NCI-H446 treated with DMSO at 0.1 percent for 48 hours (cell line): Measurements from ENCODE around the gene PDE7B.

Experiments
- DNase-seq: peaks from one replicate; lab custom pipeline; 2025; lab: John Stamatoyannopoulos, UW

Gene PDE7B

GRCh38 chr6:136031982-136032381 lies 180.5 kb downstream of the PDE7B start:
- no peak for DNase-seq

GRCh38 chr6:136033416-136033815 lies 181.9 kb downstream of the PDE7B start:
- DNase-seq, result no peak

GRCh38 chr6:136034422-136034821 lies 182.9 kb downstream of the PDE7B start:
- no peak for DNase-seq

- no peak for DNase-seq
Measured at GRCh38 chr6:136035378-136036070, 184.0 kb downstream of the PDE7B start.

- no peak for DNase-seq
Measured at GRCh38 chr6:136036071-136036380, 184.5 kb downstream of the PDE7B start.

- no peak for DNase-seq
Measured at GRCh38 chr6:136036601-136037000, 185.1 kb downstream of the PDE7B start.

- no peak for DNase-seq
Measured at GRCh38 chr6:136037242-136037875, 185.9 kb downstream of the PDE7B start.

GRCh38 chr6:136037876-136038460 lies 186.5 kb downstream of the PDE7B start:
- no peak for DNase-seq

GRCh38 chr6:136038531-136038930 lies 187.0 kb downstream of the PDE7B start:
- DNase-seq, result no peak

GRCh38 chr6:136039185-136039584 lies 187.7 kb downstream of the PDE7B start:
- no peak for DNase-seq

- DNase-seq, result no peak
Measured at GRCh38 chr6:136050475-136050874, 199.0 kb downstream of the PDE7B start.

GRCh38 chr6:136051140-136051775 lies 199.8 kb downstream of the PDE7B start:
- no peak for DNase-seq

GRCh38 chr6:136052031-136052430 lies 200.5 kb downstream of the PDE7B start:
- DNase-seq, result no peak

- DNase-seq, result peak; percentile 23
Measured at GRCh38 chr6:136058852-136059251, 207.4 kb downstream of the PDE7B start.

GRCh38 chr6:136059308-136059707 lies 207.8 kb downstream of the PDE7B start:
- DNase-seq, result peak; percentile 71

GRCh38 chr6:136060052-136060451 lies 208.6 kb downstream of the PDE7B start:
- DNase-seq, result no peak

GRCh38 chr6:136060759-136061158 lies 209.3 kb downstream of the PDE7B start:
- no peak for DNase-seq

GRCh38 chr6:136061701-136062100 lies 210.2 kb downstream of the PDE7B start:
- peak; percentile 73 for DNase-seq

- no peak for DNase-seq
Measured at GRCh38 chr6:136063096-136063495, 211.6 kb downstream of the PDE7B start.

GRCh38 chr6:136066005-136066404 lies 214.5 kb downstream of the PDE7B start:
- no peak for DNase-seq

- peak; percentile 34 for DNase-seq
Measured at GRCh38 chr6:136067731-136068341, 216.3 kb downstream of the PDE7B start.

- peak; percentile 5 for DNase-seq
Measured at GRCh38 chr6:136069119-136069518, 217.6 kb downstream of the PDE7B start.

GRCh38 chr6:136070815-136071214 lies 219.3 kb downstream of the PDE7B start:
- no peak for DNase-seq
